ENCODE results near the gene ADAMTS4. TPM values are rescaled to one million over a fixed set of nuclear protein-coding genes. Genes with fewer than 3 reads are reported as not detected.

Gene ADAMTS4
- total RNA-seq, 1 donor from 2014 or later, result 1.0 TPM

DNA sequence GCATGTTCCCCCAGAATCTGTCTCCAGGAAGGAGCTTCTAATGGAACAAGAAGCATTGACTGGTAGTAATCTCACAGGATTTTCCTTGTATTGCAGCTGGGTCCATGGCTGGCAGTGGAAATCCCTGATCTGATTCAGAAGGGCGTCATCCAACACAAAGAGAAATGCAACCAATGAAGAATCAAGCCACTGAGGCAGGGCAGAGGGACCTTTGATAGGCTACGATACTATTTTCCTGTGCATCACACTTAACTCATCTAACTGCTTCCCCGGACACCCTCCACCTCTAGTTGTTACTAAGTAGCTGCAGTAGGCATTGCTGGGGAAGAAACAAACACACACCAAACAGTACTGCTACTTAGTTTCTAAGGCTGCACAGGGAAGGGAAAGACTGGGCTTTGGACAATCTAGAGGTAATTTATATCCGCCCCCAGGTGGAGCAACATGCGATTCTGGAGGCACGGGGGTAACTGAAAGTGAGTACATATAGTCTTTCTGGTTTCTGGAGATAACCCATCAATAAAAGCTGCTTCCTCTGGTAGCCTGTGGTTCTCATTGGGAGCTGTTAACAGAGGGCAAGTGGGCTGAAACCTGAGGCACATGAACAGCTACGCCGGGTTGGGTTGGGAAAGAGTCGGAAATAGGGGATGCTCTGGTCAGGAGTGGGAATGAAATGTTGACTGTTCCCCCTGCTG lies 40.4 kb downstream of the ADAMTS4 start:
- intact Hi-C loops (cut with micrococcal nuclease), result loop anchor here (2.0 kb wide), 1 partner anchor 44 kb away; the partner anchor contains the start of gene NDUFS2

DNA sequence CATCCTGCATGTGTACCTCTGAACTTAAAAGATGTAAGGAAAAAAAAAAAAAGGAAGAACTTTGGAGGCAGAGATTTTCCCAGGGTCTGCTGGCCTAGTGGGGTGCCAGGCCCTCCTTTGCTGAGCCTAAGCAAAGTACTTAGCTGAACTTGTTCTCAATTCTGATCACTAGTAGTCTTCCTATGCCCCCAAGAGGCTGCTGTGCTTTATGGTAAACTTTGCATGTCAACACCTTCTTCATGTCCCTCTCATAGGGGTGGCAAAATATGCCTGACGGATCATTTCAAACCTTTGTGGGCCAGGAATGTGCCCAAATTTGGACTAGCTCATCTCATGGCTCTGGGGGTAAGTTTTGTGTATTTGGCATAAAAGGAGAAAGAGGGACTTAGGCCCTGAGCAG lies 41.0 kb downstream of the ADAMTS4 start:
- intact Hi-C loops (cut with micrococcal nuclease), result loop anchor here (2.0 kb wide), 1 partner anchor 45 kb away; the partner anchor contains the start of gene NDUFS2

DNA sequence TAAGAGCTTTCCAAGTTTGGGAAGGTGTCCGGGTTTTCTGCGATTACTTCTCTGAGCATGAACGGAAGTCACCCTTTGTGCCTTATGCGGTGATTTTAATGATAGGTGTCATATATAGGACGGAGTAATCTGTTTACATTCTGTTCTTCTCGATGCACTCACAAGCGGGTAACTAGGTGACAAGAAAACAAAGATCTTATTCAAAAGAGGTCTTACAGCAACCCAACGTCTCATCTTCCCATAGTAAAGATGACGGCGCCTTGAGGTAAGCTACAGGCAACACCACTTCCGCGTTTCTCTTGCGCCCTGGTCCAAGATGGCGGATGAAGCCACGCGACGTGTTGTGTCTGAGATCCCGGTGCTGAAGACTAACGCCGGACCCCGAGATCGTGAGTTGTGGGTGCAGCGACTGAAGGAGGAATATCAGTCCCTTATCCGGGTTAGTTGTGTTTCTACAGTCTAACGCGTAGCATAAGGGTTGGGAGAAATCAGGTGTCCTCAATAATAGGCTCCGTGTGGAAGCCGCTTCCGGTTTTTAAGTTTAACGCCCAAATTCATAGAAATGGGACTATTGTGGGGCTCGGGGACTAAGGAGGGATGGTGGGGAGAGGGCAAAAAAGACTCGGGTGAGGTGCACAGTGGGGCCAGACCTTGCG lies 45.0 kb downstream of the ADAMTS4 start, which contains the start of gene UFC1:
Gene UFC1, plus strand, starts transcription at position 297 of the 656 bp plus-strand sequence. Its CDS starts 20 bp downstream, at position 317.
- intact Hi-C loops (cut with micrococcal nuclease), result loop anchor here (1.0 to 2.0 kb wide), 5 partner anchors 13 to 108 kb away; partner anchors contain the start of genes DEDD, NIT1, PFDN2 and PPOX

DNA sequence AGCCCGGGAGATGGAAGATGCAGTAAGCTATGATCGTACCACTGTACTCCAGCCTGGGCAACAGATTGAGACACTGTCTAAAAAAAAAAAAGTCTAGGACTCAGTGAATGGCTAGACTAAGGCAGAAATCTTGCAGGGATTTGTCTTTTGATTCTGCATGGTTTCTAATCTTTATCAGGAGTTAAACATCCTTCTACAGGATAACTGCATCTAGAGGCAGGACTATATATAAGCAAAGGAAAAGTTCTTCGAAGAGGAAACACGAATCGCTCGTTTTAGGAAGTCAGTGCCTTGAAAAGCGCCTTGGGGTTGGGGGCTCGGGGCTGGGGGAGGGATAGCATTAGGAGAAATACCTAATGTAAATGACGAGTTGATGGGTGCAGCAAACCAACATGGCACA lies 45.7 kb downstream of the ADAMTS4 start:
- intact Hi-C loops (cut with micrococcal nuclease), result loop anchor here (1.0 to 2.0 kb wide), 5 partner anchors 14 to 107 kb away; partner anchors contain the start of genes DEDD, NIT1, PFDN2 and PPOX

DNA sequence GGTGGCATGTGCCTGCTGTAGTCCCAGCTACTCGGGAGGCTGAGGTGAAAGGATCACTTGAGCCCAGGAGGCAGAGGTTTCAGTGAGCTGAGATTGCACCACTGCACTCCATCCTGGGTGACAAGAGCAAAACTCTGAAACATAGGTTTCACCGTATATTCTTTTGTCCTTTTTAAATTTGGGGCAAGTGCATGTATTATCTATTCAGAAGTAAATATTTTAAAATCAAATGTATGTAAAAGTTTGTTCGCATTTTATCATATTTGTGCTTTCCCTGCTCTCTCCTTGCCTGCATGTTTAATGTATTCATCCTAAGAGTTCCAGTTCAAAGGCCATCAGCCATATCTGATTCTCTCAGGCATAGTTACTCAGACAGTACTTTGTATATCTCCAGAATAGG lies 53.0 kb downstream of the ADAMTS4 start:
- intact Hi-C loops (cut with micrococcal nuclease), result no loop called here

DNA sequence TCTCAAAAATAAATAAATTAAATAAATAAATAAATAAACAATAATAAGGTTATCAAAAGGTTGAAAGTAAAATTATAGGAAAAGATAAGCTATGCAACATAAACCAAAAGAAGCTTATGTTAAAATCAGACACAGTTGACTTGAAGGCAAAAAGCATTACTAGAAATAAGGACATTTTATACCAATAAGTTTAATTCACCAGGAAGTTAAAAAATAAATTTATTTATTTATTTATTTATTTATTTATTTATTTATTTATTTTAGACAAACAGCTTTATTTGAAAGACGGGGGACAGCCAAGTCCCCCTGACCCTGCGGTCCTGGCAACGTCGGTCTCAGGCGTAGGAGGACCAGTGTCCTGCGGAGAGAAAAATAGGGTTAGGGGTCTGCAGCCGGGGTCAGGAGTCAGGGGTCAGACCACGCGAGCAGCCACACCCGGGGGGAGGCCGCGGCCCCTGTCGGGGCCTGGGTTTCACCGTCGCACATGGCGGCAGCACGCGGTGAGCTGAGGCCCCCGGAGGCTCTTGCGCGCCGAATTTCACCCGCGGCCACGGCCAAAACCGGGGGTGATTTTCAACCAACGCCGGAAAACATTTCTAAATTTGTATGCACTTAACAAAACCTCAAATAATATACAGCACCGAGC lies 58.0 kb downstream of the ADAMTS4 start:
- intact Hi-C loops (cut with micrococcal nuclease), result no loop called here

DNA sequence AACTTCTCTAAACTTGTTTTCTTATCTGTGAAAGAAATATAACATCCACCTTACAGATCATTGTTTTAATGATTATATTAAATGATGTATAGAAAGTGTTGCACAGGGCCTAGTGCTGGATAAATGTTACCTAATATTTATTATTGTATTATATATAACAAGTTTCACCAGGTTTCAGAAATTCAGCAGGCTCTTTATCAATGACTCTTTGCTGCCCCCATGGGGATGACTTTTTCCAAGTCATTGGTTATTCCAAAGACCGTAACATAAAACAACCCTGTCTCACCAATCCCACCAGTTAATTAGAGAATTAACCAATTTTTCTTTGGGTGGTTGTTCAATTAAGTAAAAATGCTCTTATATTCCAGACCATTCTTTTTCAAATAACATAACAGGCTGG lies 59.1 kb downstream of the ADAMTS4 start:
- intact Hi-C loops (cut with micrococcal nuclease), result loop anchor here (1.0 to 10.0 kb wide), 2 partner anchors 67 to 145 kb away; no protein-coding TSS in a partner anchor

- intact Hi-C loops (cut with micrococcal nuclease), result loop anchor here (10.0 kb wide), 1 partner anchor 144 kb away; no protein-coding TSS in a partner anchor
Measured at GRCh38 chr1:161138431-161138830, 60.4 kb downstream of the ADAMTS4 start.

GRCh38 chr1:161137881-161138280 lies 61.0 kb downstream of the ADAMTS4 start:
- intact Hi-C loops (cut with micrococcal nuclease), result loop anchor here (10.0 kb wide), 1 partner anchor 143 kb away; no protein-coding TSS in a partner anchor

Other genes with a start within 250 kb of the ADAMTS4 start
- gene ITLN2, start 244.2 kb downstream of the ADAMTS4 start, total RNA-seq, result not detected in 2 replicates
- gene F11R, start 177.9 kb downstream of the ADAMTS4 start, total RNA-seq, result 11.1 and 16.8 TPM in 2 replicates
- 44.5 and 52.1 TPM in 2 replicates for gene TSTD1, start 160.1 kb downstream of the ADAMTS4 start, total RNA-seq
- 75.8 and 78.5 TPM in 2 replicates for gene USF1, start 153.1 kb downstream of the ADAMTS4 start, total RNA-seq
- 266 and 271 TPM in 2 replicates for gene ARHGAP30, start 129.2 kb downstream of the ADAMTS4 start, total RNA-seq
- gene NECTIN4, start 109.5 kb downstream of the ADAMTS4 start, total RNA-seq, result 0.05 and 0.18 TPM in 2 replicates
- gene KLHDC9, start 100.7 kb downstream of the ADAMTS4 start, total RNA-seq, result 0.20 TPM in 1 of 2 replicates, not detected in the other
- gene PFDN2, start 81.0 kb downstream of the ADAMTS4 start, total RNA-seq, result 65.1 and 73.9 TPM in 2 replicates
- gene NIT1, start 80.9 kb downstream of the ADAMTS4 start, total RNA-seq, result 34.8 and 35.8 TPM in 2 replicates
- gene DEDD, start 66.4 kb downstream of the ADAMTS4 start, total RNA-seq, result 33.8 and 35.2 TPM in 2 replicates
- gene UFC1, start 45.1 kb downstream of the ADAMTS4 start, total RNA-seq, result 111 and 116 TPM in 2 replicates
- gene USP21, start 39.6 kb downstream of the ADAMTS4 start, total RNA-seq, result 30.9 and 35.3 TPM in 2 replicates
- gene PPOX, start 32.6 kb downstream of the ADAMTS4 start, total RNA-seq, result 29.6 and 36.3 TPM in 2 replicates
- gene B4GALT3, start 21.5 kb downstream of the ADAMTS4 start, total RNA-seq, result 49.4 and 52.1 TPM in 2 replicates
- 81.5 and 83.0 TPM in 2 replicates for gene NDUFS2, start 3.3 kb upstream of the ADAMTS4 start, total RNA-seq
- gene FCER1G, start 16.2 kb upstream of the ADAMTS4 start, total RNA-seq, result 2.5 and 3.1 TPM in 2 replicates
- not detected in 2 replicates for gene APOA2, start 24.6 kb upstream of the ADAMTS4 start, total RNA-seq
- gene TOMM40L, start 27.0 kb upstream of the ADAMTS4 start, total RNA-seq, result 23.3 and 24.0 TPM in 2 replicates
- gene NR1I3, start 39.1 kb upstream of the ADAMTS4 start, total RNA-seq, result not detected in 2 replicates
- gene PCP4L1, start 59.7 kb upstream of the ADAMTS4 start, total RNA-seq, result not detected in 2 replicates
- 2.7 and 3.0 TPM in 2 replicates for gene MPZ, start 110.9 kb upstream of the ADAMTS4 start, total RNA-seq
- gene SDHC, start 115.3 kb upstream of the ADAMTS4 start, total RNA-seq, result 167 and 174 TPM in 2 replicates
- not detected in 2 replicates for gene CFAP126, start 168.8 kb upstream of the ADAMTS4 start, total RNA-seq

Data from T-helper 2 cell treated with Interferon-gamma antibody and Interleukin-4, amounts not matched to agents 100 ng/mL and 5 ng/mL, for 36 hours (primary cell).